Panc1 (cell line): ENCODE results near the gene DHRSX.

Experiments used
- CTCF ChIP-seq: fragments of 450-650 bp; IDR thresholded peaks from 2 replicates; pipeline ENCODE4 v1.5.1; 2017; ENCODE audit warnings: mild to moderate bottlenecking
- POLR2AphosphoS5 ChIP-seq: IDR thresholded peaks from 2 replicates; pipeline ENCODE4 v1.6.1; 2012; ENCODE audit warnings: mild to moderate bottlenecking, low read depth, low read length, moderate library complexity

DNA sequence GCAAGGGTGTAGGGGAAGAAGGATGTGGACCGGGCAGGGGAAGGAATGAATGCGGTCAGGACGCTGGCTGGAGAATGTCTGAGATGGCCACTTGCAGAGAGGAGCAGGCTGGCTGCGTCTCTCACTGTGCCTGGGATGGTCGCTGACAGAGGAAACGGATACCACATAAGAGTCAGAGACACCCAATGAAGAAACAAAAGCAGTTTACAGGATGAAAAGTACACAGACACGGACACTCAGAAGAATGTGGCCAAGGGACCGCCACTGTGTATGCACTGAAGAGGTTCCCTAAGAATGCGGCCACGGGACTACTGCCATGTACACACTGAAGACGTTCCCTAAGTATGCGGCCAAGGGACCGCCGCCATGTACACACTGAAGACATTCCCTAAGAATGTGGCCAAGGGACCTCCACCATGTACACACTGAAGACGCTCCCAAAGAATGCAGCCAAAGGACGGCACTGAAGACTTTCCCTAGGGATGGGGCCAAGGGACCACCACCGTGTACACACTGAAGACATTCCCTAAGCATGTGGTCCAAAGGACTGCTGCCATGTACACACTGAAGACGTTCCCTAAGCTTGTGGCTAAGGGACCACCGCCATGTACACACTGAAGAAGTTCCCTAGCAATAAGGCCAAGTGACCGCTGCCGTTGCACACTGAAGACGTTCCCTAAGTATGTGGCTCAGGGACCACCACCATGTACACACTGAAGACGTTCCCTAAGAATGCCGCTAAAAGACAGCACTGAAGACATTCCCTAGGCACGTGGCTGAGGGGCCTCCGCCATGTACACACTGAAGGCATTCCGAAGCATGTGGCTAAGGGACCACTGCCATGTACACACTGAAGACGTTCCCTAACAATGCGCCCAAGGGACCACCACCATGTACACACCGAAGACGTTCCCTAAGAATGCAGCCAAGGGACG, 32.2 kb downstream of the DHRSX start:
- TF ChIP-seq CTCF (no peak), POLR2AphosphoS5 (no peak)
